Measurements from ENCODE around the gene FAM47E. TPM values are rescaled to one million over a fixed set of nuclear protein-coding genes. Genes with fewer than 3 reads are reported as not detected.

FAM47E gene
- total RNA-seq, 1 donor from 2014 or later, result 1.6 TPM

- H3K9me3 Mint-ChIP-seq, result no peaks in the 10 kb centered on the region
- TF ChIP-seq CTCF (conservative IDR thresholded peaks at IDR 0.05), result no peak
Measured at GRCh38 chr4:76270244-76271175, 19.0 kb downstream of the FAM47E start.

GRCh38 chr4:76271248-76271647, 19.7 kb downstream of the FAM47E start:
- no peak overlapping the region for H3K4me3 Mint-ChIP-seq
- no peaks in the 10 kb centered on the region for H3K27me3 Mint-ChIP-seq (ENCODE audit: low read depth)
- no peak for TF ChIP-seq CTCF (conservative IDR thresholded peaks at IDR 0.05)

More at GRCh38 chr4:76270244-76271175, 19.0 kb downstream of the FAM47E start:
- H3K4me1 Mint-ChIP-seq, result no peaks in the 10 kb centered on the region
- no peaks in the 10 kb centered on the region for H3K27me3 Mint-ChIP-seq (ENCODE audit: low read depth)
- H3K4me3 Mint-ChIP-seq, result no peak overlapping the region
- peaks cover 3% of the 10 kb centered on the region for H3K36me3 Mint-ChIP-seq (ENCODE audit: low read depth)
- DNase-seq (ENCODE audit: low read depth, low spot score), result no peak
- no peak overlapping the region for H3K27ac Mint-ChIP-seq (ENCODE audit: unreplicated experiment)

GRCh38 chr4:76272073-76272472, 20.6 kb downstream of the FAM47E start:
- H3K4me3 Mint-ChIP-seq, result no peak overlapping the region
- TF ChIP-seq CTCF (conservative IDR thresholded peaks at IDR 0.05), result no peak
- no peak overlapping the region for H3K27ac Mint-ChIP-seq (ENCODE audit: unreplicated experiment)
- DNase-seq (ENCODE audit: low read depth, low spot score), result no peak
- no peaks in the 10 kb centered on the region for H3K4me1 Mint-ChIP-seq
- H3K27me3 Mint-ChIP-seq (ENCODE audit: low read depth), result no peaks in the 10 kb centered on the region
- H3K36me3 Mint-ChIP-seq (ENCODE audit: low read depth), result peaks cover 3% of the 10 kb centered on the region
- H3K9me3 Mint-ChIP-seq, result no peaks in the 10 kb centered on the region

More at GRCh38 chr4:76271248-76271647, 19.7 kb downstream of the FAM47E start:
- no peak overlapping the region for H3K27ac Mint-ChIP-seq (ENCODE audit: unreplicated experiment)
- H3K4me1 Mint-ChIP-seq, result no peaks in the 10 kb centered on the region
- H3K36me3 Mint-ChIP-seq (ENCODE audit: low read depth), result peaks cover 3% of the 10 kb centered on the region
- DNase-seq (ENCODE audit: low read depth, low spot score), result no peak
- no peaks in the 10 kb centered on the region for H3K9me3 Mint-ChIP-seq

GRCh38 chr4:76272582-76272981, 21.1 kb downstream of the FAM47E start:
- no peak for DNase-seq (ENCODE audit: low read depth, low spot score)
- H3K4me1 Mint-ChIP-seq, result no peaks in the 10 kb centered on the region
- H3K27ac Mint-ChIP-seq (ENCODE audit: unreplicated experiment), result no peak overlapping the region
- TF ChIP-seq CTCF (conservative IDR thresholded peaks at IDR 0.05), result no peak
- no peaks in the 10 kb centered on the region for H3K27me3 Mint-ChIP-seq (ENCODE audit: low read depth)
- H3K4me3 Mint-ChIP-seq, result no peak overlapping the region
- H3K36me3 Mint-ChIP-seq (ENCODE audit: low read depth), result peaks cover 3% of the 10 kb centered on the region
- H3K9me3 Mint-ChIP-seq, result no peaks in the 10 kb centered on the region

GRCh38 chr4:76272999-76273398, 21.5 kb downstream of the FAM47E start:
- no peak overlapping the region for H3K27ac Mint-ChIP-seq (ENCODE audit: unreplicated experiment)
- TF ChIP-seq CTCF (conservative IDR thresholded peaks at IDR 0.05), result no peak
- DNase-seq (ENCODE audit: low read depth, low spot score), result no peak
- H3K9me3 Mint-ChIP-seq, result no peaks in the 10 kb centered on the region
- no peaks in the 10 kb centered on the region for H3K4me1 Mint-ChIP-seq
- peaks cover 3% of the 10 kb centered on the region for H3K36me3 Mint-ChIP-seq (ENCODE audit: low read depth)
- H3K4me3 Mint-ChIP-seq, result no peak overlapping the region
- no peaks in the 10 kb centered on the region for H3K27me3 Mint-ChIP-seq (ENCODE audit: low read depth)

Measured in neural crest cell (in vitro differentiated cells).